Left ventricle myocardium inferior (tissue), 1 donor: ENCODE data around the gene SATB1. TPM values are rescaled to one million over a fixed set of nuclear protein-coding genes. Genes with fewer than 3 reads are reported as not detected.

Source experiments
- DNase-seq: peaks from one replicate; pipeline ENCODE4 v3.0.0-alpha.2; 2020
- H3K27ac ChIP-seq: fragments of 200-600 bp; replicated peaks from 2 replicates; pipeline ENCODE4 v1.8.0; 2021
- H3K27me3 ChIP-seq: fragments of 200-600 bp; 2 replicates; pipeline ENCODE4 v1.8.0; 2021; ENCODE audit warnings: low read depth
- H3K36me3 ChIP-seq: fragments of 200-600 bp; 2 replicates; pipeline ENCODE4 v1.8.0; 2021
- H3K4me1 ChIP-seq: fragments of 200-600 bp; 2 replicates; pipeline ENCODE4 v1.8.0; 2021
- H3K4me3 ChIP-seq: fragments of 200-600 bp; 2 replicates; pipeline ENCODE4 v1.8.0; 2021; ENCODE audit warnings: mild to moderate bottlenecking, moderate library complexity
- H3K9me3 ChIP-seq: fragments of 200-600 bp; replicated peaks from 2 replicates; pipeline ENCODE4 v1.8.0; 2021
- intact Hi-C: fragments of 100-400 bp; cut with micrococcal nuclease; formaldehyde crosslinking; loops from one replicate; pipeline ENCODE4 v1.11.0; 2022
- total RNA-seq: library from RNA; stranded (reverse); fragmentation: NEBNext Ultra II Directional; extraction: Animal tissue kit (Norgen Biotek cat#: 25700); gene quantifications from one replicate; pipeline ENCODE4 v1.2.1, GENCODE V29; 2021
- TF ChIP-seq, protein P1 (sequence below): fragments of 200-600 bp; IDR thresholded peaks from 2 replicates; pipeline ENCODE4 v1.8.0; 2021; ENCODE audit warnings: antibody characterized with exemption, mild to moderate bottlenecking, borderline replicate concordance
- donor health status: DM: no; HTN: yes; CAD: no; lungs with severe emphysema.

The SATB1 gene
- total RNA-seq, 1 donor from 2014 or later = 44.3 TPM

GRCh38 chr3:18438586-18438985, 13.4 kb upstream of the SATB1 start:
- H3K4me3 ChIP-seq = no peak overlapping the region
- TF ChIP-seq, protein P1, sequence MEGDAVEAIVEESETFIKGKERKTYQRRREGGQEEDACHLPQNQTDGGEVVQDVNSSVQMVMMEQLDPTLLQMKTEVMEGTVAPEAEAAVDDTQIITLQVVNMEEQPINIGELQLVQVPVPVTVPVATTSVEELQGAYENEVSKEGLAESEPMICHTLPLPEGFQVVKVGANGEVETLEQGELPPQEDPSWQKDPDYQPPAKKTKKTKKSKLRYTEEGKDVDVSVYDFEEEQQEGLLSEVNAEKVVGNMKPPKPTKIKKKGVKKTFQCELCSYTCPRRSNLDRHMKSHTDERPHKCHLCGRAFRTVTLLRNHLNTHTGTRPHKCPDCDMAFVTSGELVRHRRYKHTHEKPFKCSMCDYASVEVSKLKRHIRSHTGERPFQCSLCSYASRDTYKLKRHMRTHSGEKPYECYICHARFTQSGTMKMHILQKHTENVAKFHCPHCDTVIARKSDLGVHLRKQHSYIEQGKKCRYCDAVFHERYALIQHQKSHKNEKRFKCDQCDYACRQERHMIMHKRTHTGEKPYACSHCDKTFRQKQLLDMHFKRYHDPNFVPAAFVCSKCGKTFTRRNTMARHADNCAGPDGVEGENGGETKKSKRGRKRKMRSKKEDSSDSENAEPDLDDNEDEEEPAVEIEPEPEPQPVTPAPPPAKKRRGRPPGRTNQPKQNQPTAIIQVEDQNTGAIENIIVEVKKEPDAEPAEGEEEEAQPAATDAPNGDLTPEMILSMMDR = no peak
- peaks cover 4% of the 10 kb centered on the region for H3K4me1 ChIP-seq
- no peaks in the 10 kb centered on the region for H3K9me3 ChIP-seq
- no peaks in the 10 kb centered on the region for H3K36me3 ChIP-seq
- DNase-seq = no peak
- peaks cover 77% of the 10 kb centered on the region for H3K27me3 ChIP-seq
- intact Hi-C loops = no loop called here
- no peak overlapping the region for H3K27ac ChIP-seq

DNA sequence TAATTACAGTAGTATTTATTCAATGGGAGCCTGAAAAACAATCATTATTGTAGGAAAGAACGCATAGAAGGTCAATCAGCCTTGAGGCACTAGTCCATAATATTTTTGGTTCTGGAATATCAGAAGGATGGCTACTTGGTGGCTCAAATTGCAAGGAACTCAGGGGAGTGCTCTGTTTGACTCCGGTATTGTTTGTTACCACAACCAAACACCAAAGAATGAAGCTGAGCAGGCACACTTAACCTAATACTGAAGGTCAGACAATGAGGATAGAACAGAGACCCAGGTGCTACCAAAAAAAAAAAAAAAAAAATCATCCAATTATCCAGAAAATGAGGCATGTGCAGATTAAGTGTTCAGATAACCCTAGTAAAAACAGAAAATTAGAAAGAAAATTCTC, 11.1 kb upstream of the SATB1 start:
- Histone ChIP-seq H3K27me3 (peaks cover 61% of the 10 kb centered on the region), H3K9me3 (no peaks in the 10 kb centered on the region), H3K4me1 (no peaks in the 10 kb centered on the region), H3K4me3 (no peak overlapping the region), H3K36me3 (no peaks in the 10 kb centered on the region), H3K27ac (no peak overlapping the region)
- intact Hi-C loops = no loop called here
- TF ChIP-seq, protein P1 = no peak
- DNase-seq = no peak

DNA sequence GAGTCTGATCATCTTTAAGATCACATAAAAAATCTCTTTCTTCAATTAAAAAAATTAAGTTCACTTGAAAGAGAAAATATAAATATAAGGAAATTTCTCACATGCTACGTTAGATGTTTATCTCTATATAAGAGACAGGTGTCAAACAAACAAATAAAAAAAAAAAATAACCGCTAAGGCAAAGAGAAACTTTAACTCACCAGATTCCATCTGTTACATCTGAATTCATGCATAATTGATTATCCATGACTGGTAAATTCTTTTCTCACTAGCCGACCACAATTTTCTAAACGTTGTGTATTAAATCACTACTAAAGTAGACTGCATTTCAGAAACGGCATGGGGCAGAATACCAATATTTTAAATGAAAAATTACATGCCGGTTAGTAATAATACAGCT, 9.6 kb upstream of the SATB1 start:
- Histone ChIP-seq H3K36me3 (no peaks in the 10 kb centered on the region), H3K27ac (no peak overlapping the region), H3K9me3 (no peaks in the 10 kb centered on the region), H3K4me1 (no peaks in the 10 kb centered on the region), H3K4me3 (no peak overlapping the region), H3K27me3 (peaks cover 62% of the 10 kb centered on the region)
- intact Hi-C loops = no loop called here
- TF ChIP-seq, protein P1 = no peak
- DNase-seq = no peak

DNA sequence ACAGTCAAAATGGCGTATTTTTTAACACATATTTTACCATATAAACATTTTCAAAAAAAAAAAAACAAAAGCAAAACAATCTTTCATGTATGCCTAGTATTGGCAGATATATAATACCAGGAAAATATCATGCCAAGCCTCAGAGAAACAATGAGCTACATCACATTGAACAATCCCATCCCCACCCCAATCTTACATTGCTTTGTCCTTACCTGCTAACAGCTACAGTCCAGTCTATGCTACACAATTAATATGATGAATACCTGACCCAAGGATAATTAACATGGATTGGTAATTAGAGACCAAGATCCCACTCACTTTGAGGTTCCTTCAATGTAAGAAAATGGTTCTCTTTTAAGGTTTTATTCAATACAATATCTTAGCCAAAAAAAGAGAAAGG, 7.6 kb upstream of the SATB1 start:
- peaks cover 50% of the 10 kb centered on the region for H3K27me3 ChIP-seq
- H3K4me1 ChIP-seq = no peaks in the 10 kb centered on the region
- no peak overlapping the region for H3K27ac ChIP-seq
- intact Hi-C loops = no loop called here
- TF ChIP-seq, protein P1 = no peak
- no peaks in the 10 kb centered on the region for H3K36me3 ChIP-seq
- H3K9me3 ChIP-seq = no peaks in the 10 kb centered on the region
- DNase-seq = no peak
- H3K4me3 ChIP-seq = no peak overlapping the region

GRCh38 chr3:18431266-18431665, 6.1 kb upstream of the SATB1 start:
- TF ChIP-seq, protein P1 = no peak
- no peaks in the 10 kb centered on the region for H3K9me3 ChIP-seq
- peaks cover 42% of the 10 kb centered on the region for H3K27me3 ChIP-seq
- peaks cover 7% of the 10 kb centered on the region for H3K4me1 ChIP-seq
- no peak for DNase-seq
- H3K27ac ChIP-seq = no peak overlapping the region
- H3K4me3 ChIP-seq = no peak overlapping the region
- H3K36me3 ChIP-seq = no peaks in the 10 kb centered on the region
- intact Hi-C loops = no loop called here
